A549 (cell line): Measurements from ENCODE around the gene PPP5C. TPM values are rescaled to one million over a fixed set of nuclear protein-coding genes. Genes with fewer than 3 reads are reported as not detected.

Experiments
- ATAC-seq, 2 experiments: fragments of 200-7000 bp in 1 of 2; fragments of >200 bp in 1 of 2; cut with Nextera tagmentation in 1 of 2; cut with Tn5 transposase in 1 of 2; 3 replicates each; pipeline versions ENCODE4 v1.8.0 to v1.9.1; 2018 to 2020; ENCODE audit warnings: mild to moderate bottlenecking in 1 of 2, moderate library complexity in 1 of 2
- CTCF ChIA-PET: fragments of 300-600 bp; sonication (Branson Sonifier 250); formaldehyde crosslinking; extraction: SDS; loops from one replicate; lab custom pipeline; 2021; ENCODE audit warnings: antibody characterized with exemption, inconsistent platforms; lab: Yijun Ruan, JAX
- POLR2A ChIA-PET: fragments of 350-600 bp; formaldehyde crosslinking; extraction: SDS; loops from one replicate; lab custom pipeline; 2021; ENCODE audit warnings: antibody characterized with exemption, inconsistent platforms; lab: Yijun Ruan, JAX
- DNase-seq, 2 experiments: peaks; one replicate each; pipeline versions ENCODE4 v3.0.0 to v3.0.0-alpha.2; 2011 to 2016; ENCODE audit warnings: low read depth in 1 of 2, low spot score in 1 of 2
- FAIRE-seq: peaks from 2 replicates; lab custom pipeline; 2011; peaks lifted over from hg19 to GRCh38; lab: Jason Lieb, UNC
- H3K27ac ChIP-seq, 2 experiments: fragments of >200 bp; sonication (Bioruptor Twin); formaldehyde crosslinking; 3 replicates each; pipeline ENCODE4 v1.5.1; 2016 to 2017
- H3K4me1 ChIP-seq: fragments of >200 bp; sonication (Bioruptor Twin); formaldehyde crosslinking; 3 replicates; pipeline ENCODE4 v1.6.1; 2016
- H3K4me2 ChIP-seq: fragments of >200 bp; sonication (Bioruptor Twin); formaldehyde crosslinking; 3 replicates; pipeline ENCODE4 v1.6.1; 2016
- H3K4me3 ChIP-seq: fragments of >200 bp; sonication (Bioruptor Twin); formaldehyde crosslinking; 3 replicates; pipeline ENCODE4 v1.5.1; 2016
- H3K9me3 ChIP-seq: fragments of >200 bp; sonication (Bioruptor Twin); formaldehyde crosslinking; 3 replicates; pipeline ENCODE4 v1.6.1; 2016
- BHLHE40 ChIP-seq: IDR thresholded peaks from 2 replicates; pipeline ENCODE4 v1.6.1; 2012; ENCODE audit warnings: low read depth, low read length, inconsistent platforms
- CBX8 ChIP-seq: fragments of 200-600 bp; sonication (generic); IDR thresholded peaks from 2 replicates; pipeline ENCODE4 v1.6.1; 2016
- CEBPB ChIP-seq, 2 experiments: fragments of >200 bp in 1 of 2; sonication (Bioruptor Twin) in 1 of 2; formaldehyde crosslinking in 1 of 2; IDR thresholded peaks; 2 replicates each; pipeline ENCODE4 v1.6.1; 2012 to 2016
- CTCF ChIP-seq: fragments of >200 bp; sonication (Bioruptor Twin); formaldehyde crosslinking; IDR thresholded peaks from 3 replicates; pipeline ENCODE4 v1.5.1; 2016
- ESRRA ChIP-seq: fragments of 150-350 bp; IDR thresholded peaks from 2 replicates; pipeline ENCODE4 v1.6.1; 2014; ENCODE audit warnings: mild to moderate bottlenecking, low read length, borderline replicate concordance
- FOXS1 ChIP-seq: fragments of 250-450 bp; sonication (Bioruptor Pico); IDR thresholded peaks from 2 replicates; pipeline ENCODE4 v1.5.0; 2020; ENCODE audit warnings: mild to moderate bottlenecking, moderate library complexity
- HDAC2 ChIP-seq: fragments of 200-600 bp; sonication (generic); IDR thresholded peaks from 2 replicates; pipeline ENCODE4 v1.6.1; 2016
- HMGXB4 ChIP-seq: fragments of 250-450 bp; sonication (Bioruptor Pico); IDR thresholded peaks from 2 replicates; pipeline ENCODE4 v1.5.0; 2021; ENCODE audit warnings: mild to moderate bottlenecking, moderate library complexity, borderline replicate concordance
- HOXA7 ChIP-seq: fragments of 250-450 bp; sonication (Bioruptor Pico); IDR thresholded peaks from 2 replicates; pipeline ENCODE4 v1.5.0; 2020; ENCODE audit warnings: mild to moderate bottlenecking, moderate library complexity
- JUN ChIP-seq, 2 experiments: fragments of >200 bp; sonication (Bioruptor Twin); formaldehyde crosslinking; IDR thresholded peaks; 2 replicates in 1 of 2; 3 replicates in 1 of 2; pipeline ENCODE4 v1.6.1; 2016 to 2017
- KDM1A ChIP-seq: fragments of 200-600 bp; sonication (generic); IDR thresholded peaks from 2 replicates; pipeline ENCODE4 v1.6.1; 2016; ENCODE audit warnings: low read depth, mild to moderate bottlenecking
- KDM5A ChIP-seq: fragments of 200-600 bp; sonication (generic); IDR thresholded peaks from 2 replicates; pipeline ENCODE4 v1.6.1; 2016; ENCODE audit warnings: antibody characterized with exemption, mild to moderate bottlenecking
- MAZ ChIP-seq: fragments of 150-350 bp; IDR thresholded peaks from 2 replicates; pipeline ENCODE4 v1.6.1; 2014; ENCODE audit warnings: antibody characterized with exemption, low read depth, low read length, borderline replicate concordance
- NPAS2 ChIP-seq: fragments of 250-450 bp; sonication (Bioruptor Pico); IDR thresholded peaks from 2 replicates; pipeline ENCODE4 v1.8.0; 2022; ENCODE audit warnings: mild to moderate bottlenecking, moderate library complexity, borderline replicate concordance
- RARB ChIP-seq: fragments of 250-450 bp; sonication (Bioruptor Pico); IDR thresholded peaks from 2 replicates; pipeline ENCODE4 v1.8.0; 2021; ENCODE audit warnings: mild to moderate bottlenecking, moderate library complexity
- RCOR1 ChIP-seq: fragments of 150-350 bp; IDR thresholded peaks from 2 replicates; pipeline ENCODE4 v1.6.1; 2014; ENCODE audit warnings: antibody characterized with exemption, low read length, low read depth
- RFX5 ChIP-seq: fragments of 450-650 bp; IDR thresholded peaks from 2 replicates; pipeline ENCODE4 v1.7.1; 2014; ENCODE audit warnings: antibody characterized with exemption, mild to moderate bottlenecking, moderate library complexity
- RNF2 ChIP-seq: fragments of 200-600 bp; sonication (generic); IDR thresholded peaks from 2 replicates; pipeline ENCODE4 v1.6.1; 2016; ENCODE audit warnings: low read depth, mild to moderate bottlenecking, antibody characterized with exemption, moderate library complexity, borderline replicate concordance
- WGBS: methylation state at CpG from one replicate; pipeline ENCODE4 v1.1.6; 2017; ENCODE audit errors: missing lambda C conversion rate; 5-methylcytosine and 5-hydroxymethylcytosine counted together
- polyA plus RNA-seq, 4 experiments: library from polyadenylated mRNA; depleted of rRNA in 3 of 4; stranded (reverse); fragments of >200 nt; fragmentation: RNase III in 1 of 4; extraction: RNeasy Plus Mini Kit Qiagen cat#74134 plus additional on column Dnase treatment in 1 of 4; gene quantifications; 2 replicates in 3 of 4; 3 replicates in 1 of 4; pipeline ENCODE4 v1.2.3, GENCODE V29; 2011 to 2017
- TF ChIP-seq, protein P1 (sequence below): IDR thresholded peaks from 2 replicates; pipeline ENCODE4 v1.6.1; 2012; ENCODE audit warnings: low read depth, borderline replicate concordance
- TF ChIP-seq, protein P2 (sequence below): fragments of 450-650 bp; IDR thresholded peaks from 2 replicates; pipeline ENCODE4 v1.6.1; 2014; ENCODE audit warnings: antibody characterized with exemption
- TF ChIP-seq, protein P3 (sequence below): fragments of 250-450 bp; sonication (Bioruptor Pico); IDR thresholded peaks from 2 replicates; pipeline ENCODE4 v1.5.0; 2020; ENCODE audit warnings: low read depth, mild to moderate bottlenecking, moderate library complexity

The PPP5C gene
- polyA plus RNA-seq, 2 of the 4 experiments (the other 2 are of a cell fraction), result 94.2 to 107 TPM

DNA sequence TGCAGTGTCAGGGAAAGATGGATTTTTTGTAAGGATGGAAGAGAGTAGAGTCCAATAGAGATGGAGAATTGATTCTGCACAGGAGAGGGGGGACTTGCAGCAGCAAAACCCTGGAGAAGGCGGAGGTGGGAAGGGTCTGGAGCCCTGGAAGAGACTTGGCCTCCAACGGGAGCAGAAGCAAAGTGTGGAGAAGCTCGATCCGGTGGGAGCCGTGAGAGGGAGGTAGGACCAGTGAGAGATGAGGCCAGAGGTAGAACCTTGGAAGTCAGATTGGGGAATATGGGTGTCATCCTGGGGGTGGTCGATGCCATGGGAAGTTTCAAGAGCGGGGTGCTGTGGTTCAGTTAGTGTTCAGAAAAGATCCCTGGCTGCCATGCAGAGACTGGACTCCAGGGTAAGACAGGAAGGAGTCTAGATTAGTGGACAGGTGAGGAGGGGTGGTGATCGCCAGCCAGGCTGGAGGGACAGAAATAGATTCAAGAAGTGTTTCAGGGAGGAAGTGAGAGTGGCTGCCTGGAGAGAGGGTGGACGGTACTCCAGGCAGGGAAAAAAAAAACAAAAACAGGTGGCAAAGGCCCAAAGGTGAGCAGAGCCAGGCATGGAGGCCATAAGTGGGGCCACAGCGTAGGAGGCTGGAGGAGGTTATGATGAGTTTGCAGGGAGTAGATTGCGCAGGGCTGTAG lies 2.6 kb downstream of the PPP5C start:
- ChIA-PET POLR2A (no interaction called here), CTCF (interaction anchor here (0.6 to 14.1 kb wide), 6 partner anchors 8 to 269 kb away, joined by 3 to 129 read pairs (median 28); no protein-coding TSS in a partner anchor)
- peak overlapping the region in 1 of 2 experiments; percentile 70; a peak in 2 of 6 replicates for H3K27ac ChIP-seq
- DNase-seq (no peak), ATAC-seq (no peak), FAIRE-seq (no peak)
- peak overlapping the region; percentile 44 for H3K4me2 ChIP-seq
- TF ChIP-seq KDM1A (no peak), BHLHE40 (no peak), RFX5 (no peak), FOXS1 (CRISPR knock-in tag) (no peak), CBX8 (no peak), MAZ (no peak), HOXA7 (CRISPR knock-in tag) (no peak)
- H3K4me1 ChIP-seq, result peaks cover 44% of the 10 kb centered on the region
- H3K4me3 ChIP-seq, result no peak overlapping the region
- WGBS, result 94% methylated on average over 11 of the region's 11 CpGs
- no peaks in the 10 kb centered on the region for H3K9me3 ChIP-seq

DNA sequence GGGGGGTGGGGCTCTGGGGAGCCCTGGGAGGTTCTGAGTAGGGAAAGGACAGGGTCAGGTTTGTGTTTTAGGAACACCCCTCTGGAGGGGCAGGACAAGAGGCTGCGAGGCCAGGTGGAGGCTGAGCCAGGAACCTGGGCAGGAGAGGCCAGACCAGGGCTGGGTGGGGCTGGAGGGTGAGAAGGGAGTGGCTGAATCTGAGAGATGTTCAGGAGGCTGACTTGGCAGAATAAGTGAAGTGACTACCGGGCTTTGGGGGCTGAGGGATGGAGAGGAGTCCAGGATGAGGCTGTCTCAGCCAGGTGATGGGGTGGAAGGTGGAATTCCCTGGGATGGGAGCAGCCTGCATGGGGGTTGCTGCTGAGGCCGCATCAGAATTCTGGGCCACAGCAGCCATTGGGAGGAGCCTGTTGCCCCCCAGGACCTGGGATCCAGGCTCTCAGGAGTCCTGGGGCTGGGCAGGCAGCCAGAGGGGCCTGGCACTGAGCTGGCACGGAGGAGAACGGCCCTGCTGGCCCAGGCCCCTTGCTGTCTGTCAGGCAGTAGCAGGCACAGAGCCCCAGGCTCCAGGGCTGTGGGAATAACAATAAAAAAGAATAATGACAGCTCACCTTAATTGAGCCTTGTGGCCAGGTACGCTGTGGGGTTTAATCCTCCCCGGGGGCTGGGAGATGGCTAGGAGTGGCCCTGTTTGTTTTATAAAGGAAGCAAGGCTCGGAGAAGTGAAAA lies 3.3 kb downstream of the PPP5C start:
- H3K4me2 ChIP-seq, result peak overlapping the region; percentile 44
- no peaks in the 10 kb centered on the region for H3K9me3 ChIP-seq
- H3K4me3 ChIP-seq, result no peak overlapping the region
- ChIA-PET POLR2A (no interaction called here), CTCF (interaction anchor here (1.3 to 4.2 kb wide), 5 partner anchors 23 to 322 kb away, joined by 4 to 30 read pairs (median 11); no protein-coding TSS in a partner anchor)
- peaks cover 51% of the 10 kb centered on the region for H3K4me1 ChIP-seq
- ATAC-seq (no peak), FAIRE-seq (no peak), DNase-seq (no peak)
- TF ChIP-seq HDAC2 (no peak), RARB (no peak), RCOR1 (no peak), NPAS2 (CRISPR knock-in tag) (no peak), CEBPB (IDR thresholded peaks at IDR 0.05) (no peak), KDM5A (no peak), JUN (IDR thresholded peaks at IDR 0.05) (no peak), RNF2 (no peak), HMGXB4 (CRISPR knock-in tag) (no peak), ESRRA (no peak), CTCF (no peak)
- TF ChIP-seq, protein P1, sequence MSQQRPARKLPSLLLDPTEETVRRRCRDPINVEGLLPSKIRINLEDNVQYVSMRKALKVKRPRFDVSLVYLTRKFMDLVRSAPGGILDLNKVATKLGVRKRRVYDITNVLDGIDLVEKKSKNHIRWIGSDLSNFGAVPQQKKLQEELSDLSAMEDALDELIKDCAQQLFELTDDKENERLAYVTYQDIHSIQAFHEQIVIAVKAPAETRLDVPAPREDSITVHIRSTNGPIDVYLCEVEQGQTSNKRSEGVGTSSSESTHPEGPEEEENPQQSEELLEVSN, result no peak
- TF ChIP-seq, protein P2, sequence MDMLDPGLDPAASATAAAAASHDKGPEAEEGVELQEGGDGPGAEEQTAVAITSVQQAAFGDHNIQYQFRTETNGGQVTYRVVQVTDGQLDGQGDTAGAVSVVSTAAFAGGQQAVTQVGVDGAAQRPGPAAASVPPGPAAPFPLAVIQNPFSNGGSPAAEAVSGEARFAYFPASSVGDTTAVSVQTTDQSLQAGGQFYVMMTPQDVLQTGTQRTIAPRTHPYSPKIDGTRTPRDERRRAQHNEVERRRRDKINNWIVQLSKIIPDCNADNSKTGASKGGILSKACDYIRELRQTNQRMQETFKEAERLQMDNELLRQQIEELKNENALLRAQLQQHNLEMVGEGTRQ, result no peak
- TF ChIP-seq, protein P3, sequence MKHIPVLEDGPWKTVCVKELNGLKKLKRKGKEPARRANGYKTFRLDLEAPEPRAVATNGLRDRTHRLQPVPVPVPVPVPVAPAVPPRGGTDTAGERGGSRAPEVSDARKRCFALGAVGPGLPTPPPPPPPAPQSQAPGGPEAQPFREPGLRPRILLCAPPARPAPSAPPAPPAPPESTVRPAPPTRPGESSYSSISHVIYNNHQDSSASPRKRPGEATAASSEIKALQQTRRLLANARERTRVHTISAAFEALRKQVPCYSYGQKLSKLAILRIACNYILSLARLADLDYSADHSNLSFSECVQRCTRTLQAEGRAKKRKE, result no peak
- peak overlapping the region in 1 of 2 experiments; percentile 70; a peak in 3 of 6 replicates for H3K27ac ChIP-seq
- 69% methylated on average over 8 of the region's 8 CpGs for WGBS
